Tibial nerve (tissue), 3 donors: Measurements from ENCODE around the gene TBCC.

Experiments
- CTCF ChIP-seq, 5 experiments: fragments of 200-600 bp in 3 of 5; fragments of 450-650 bp in 2 of 5; sonication (generic) in 3 of 5; IDR thresholded peaks; one replicate each; pipeline ENCODE4 v1.5.1; 2016 to 2019; ENCODE audit warnings: antibody characterized with exemption in 5 of 5, mild to moderate bottlenecking in 3 of 5, moderate library complexity in 2 of 5
- POLR2A ChIP-seq, 2 donors: fragments of 450-650 bp; IDR thresholded peaks; one replicate each; pipeline ENCODE4 v1.6.1; 2017; ENCODE audit warnings: antibody characterized with exemption in 2 of 2, mild to moderate bottlenecking in 2 of 2, moderate library complexity in 2 of 2

GRCh38 chr6:42704251-42704936 is 41.5 kb downstream of the TBCC start:
- TF ChIP-seq POLR2A (IDR thresholded peaks at IDR 0.05) (no peak), CTCF (IDR thresholded peaks at IDR 0.05) (no peak)
